Osteocyte (in vitro differentiated cells): ENCODE data around the gene PTN. TPM values are rescaled to one million over a fixed set of nuclear protein-coding genes. Genes with fewer than 3 reads are reported as not detected.

Source experiments
- DNase-seq: peaks from one replicate; pipeline ENCODE4 v3.0.0; 2021; ENCODE audit warnings: mixed read lengths; ENCODE audit not compliant: unreplicated experiment; ENCODE audit errors: extremely low spot score
- H3K27ac Mint-ChIP-seq: one replicate; pipeline ENCODE4 v1.8.0; 2021; ENCODE audit warnings: mild to moderate bottlenecking, mixed read lengths; ENCODE audit not compliant: unreplicated experiment
- H3K27me3 Mint-ChIP-seq: one replicate; pipeline ENCODE4 v1.8.0; 2021; ENCODE audit warnings: mixed read lengths; ENCODE audit not compliant: unreplicated experiment
- H3K36me3 Mint-ChIP-seq: one replicate; pipeline ENCODE4 v1.8.0; 2021; ENCODE audit warnings: mixed read lengths; ENCODE audit not compliant: unreplicated experiment
- H3K4me1 Mint-ChIP-seq: one replicate; pipeline ENCODE4 v1.8.0; 2021; ENCODE audit warnings: mixed read lengths; ENCODE audit not compliant: unreplicated experiment
- H3K4me3 Mint-ChIP-seq: one replicate; pipeline ENCODE4 v1.8.0; 2021; ENCODE audit warnings: mild to moderate bottlenecking, moderate library complexity, mixed read lengths; ENCODE audit not compliant: unreplicated experiment
- H3K9me3 Mint-ChIP-seq: one replicate; pipeline ENCODE4 v1.8.0; 2021; ENCODE audit warnings: mixed read lengths; ENCODE audit not compliant: unreplicated experiment
- total RNA-seq: library from RNA; stranded (reverse); gene quantifications from 2 replicates; pipeline ENCODE4 v1.2.1, GENCODE V29; 2021
- TF ChIP-seq, protein P1 (sequence below): fragments of 200-600 bp; sonication (generic); IDR thresholded peaks from 2 replicates; pipeline ENCODE4 v1.5.0; 2021; ENCODE audit warnings: antibody characterized with exemption, mild to moderate bottlenecking, moderate library complexity

PTN gene
- total RNA-seq, 1 donor from 2014 or later, result 77.8 TPM

DNA sequence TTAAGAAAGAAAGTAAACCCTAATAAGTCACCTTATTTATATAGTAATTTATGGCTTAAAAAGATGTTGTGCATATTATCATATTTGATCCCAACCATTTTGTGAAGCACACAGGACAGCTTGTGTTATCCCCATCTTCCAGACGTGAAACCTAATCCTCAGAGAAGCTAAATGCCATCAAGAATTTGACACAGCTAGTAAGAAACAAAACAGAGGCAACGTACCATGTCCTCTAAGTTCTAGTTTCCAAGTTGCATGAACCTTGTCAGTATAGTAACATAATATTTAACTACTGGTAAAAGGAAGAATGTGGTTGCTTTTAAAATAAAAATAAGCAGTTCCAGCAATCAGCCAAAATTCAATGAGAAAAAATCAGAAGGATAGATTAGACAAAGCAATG lies 41.5 kb downstream of the PTN start:
- H3K27ac Mint-ChIP-seq, result no peak overlapping the region
- no peaks in the 10 kb centered on the region for H3K36me3 Mint-ChIP-seq

DNA sequence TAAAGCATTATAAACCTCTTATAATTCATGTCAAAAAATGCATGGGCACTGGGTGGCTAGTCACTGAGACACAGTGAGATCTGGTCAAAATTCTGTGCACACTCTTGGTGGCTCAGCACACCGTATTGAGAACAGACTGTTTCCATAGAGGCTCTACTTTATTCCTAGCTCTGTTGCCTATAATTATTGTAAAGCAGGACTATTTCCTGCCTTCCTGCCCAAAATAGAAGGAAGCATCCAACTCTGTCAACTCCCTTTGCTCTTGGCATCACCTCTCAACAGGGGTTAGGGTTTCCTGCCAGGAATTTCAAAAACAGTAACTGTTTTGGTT lies 45.1 kb downstream of the PTN start:
- peaks cover 24% of the 10 kb centered on the region for H3K4me1 Mint-ChIP-seq
- no peak overlapping the region for H3K4me3 Mint-ChIP-seq
- H3K36me3 Mint-ChIP-seq, result no peaks in the 10 kb centered on the region
- H3K9me3 Mint-ChIP-seq, result no peaks in the 10 kb centered on the region
- TF ChIP-seq, protein P1, sequence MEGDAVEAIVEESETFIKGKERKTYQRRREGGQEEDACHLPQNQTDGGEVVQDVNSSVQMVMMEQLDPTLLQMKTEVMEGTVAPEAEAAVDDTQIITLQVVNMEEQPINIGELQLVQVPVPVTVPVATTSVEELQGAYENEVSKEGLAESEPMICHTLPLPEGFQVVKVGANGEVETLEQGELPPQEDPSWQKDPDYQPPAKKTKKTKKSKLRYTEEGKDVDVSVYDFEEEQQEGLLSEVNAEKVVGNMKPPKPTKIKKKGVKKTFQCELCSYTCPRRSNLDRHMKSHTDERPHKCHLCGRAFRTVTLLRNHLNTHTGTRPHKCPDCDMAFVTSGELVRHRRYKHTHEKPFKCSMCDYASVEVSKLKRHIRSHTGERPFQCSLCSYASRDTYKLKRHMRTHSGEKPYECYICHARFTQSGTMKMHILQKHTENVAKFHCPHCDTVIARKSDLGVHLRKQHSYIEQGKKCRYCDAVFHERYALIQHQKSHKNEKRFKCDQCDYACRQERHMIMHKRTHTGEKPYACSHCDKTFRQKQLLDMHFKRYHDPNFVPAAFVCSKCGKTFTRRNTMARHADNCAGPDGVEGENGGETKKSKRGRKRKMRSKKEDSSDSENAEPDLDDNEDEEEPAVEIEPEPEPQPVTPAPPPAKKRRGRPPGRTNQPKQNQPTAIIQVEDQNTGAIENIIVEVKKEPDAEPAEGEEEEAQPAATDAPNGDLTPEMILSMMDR, result no peak
- no peak overlapping the region for H3K27ac Mint-ChIP-seq
- H3K27me3 Mint-ChIP-seq, result no peaks in the 10 kb centered on the region
- DNase-seq, result no peak

More for the DNA sequence above, 41.5 kb downstream of the PTN start:
- Mint-ChIP-seq H3K27me3 (no peaks in the 10 kb centered on the region), H3K4me1 (peaks cover 40% of the 10 kb centered on the region), H3K4me3 (no peak overlapping the region), H3K9me3 (no peaks in the 10 kb centered on the region)
- no peak for DNase-seq
- TF ChIP-seq, protein P1, result no peak

DNA sequence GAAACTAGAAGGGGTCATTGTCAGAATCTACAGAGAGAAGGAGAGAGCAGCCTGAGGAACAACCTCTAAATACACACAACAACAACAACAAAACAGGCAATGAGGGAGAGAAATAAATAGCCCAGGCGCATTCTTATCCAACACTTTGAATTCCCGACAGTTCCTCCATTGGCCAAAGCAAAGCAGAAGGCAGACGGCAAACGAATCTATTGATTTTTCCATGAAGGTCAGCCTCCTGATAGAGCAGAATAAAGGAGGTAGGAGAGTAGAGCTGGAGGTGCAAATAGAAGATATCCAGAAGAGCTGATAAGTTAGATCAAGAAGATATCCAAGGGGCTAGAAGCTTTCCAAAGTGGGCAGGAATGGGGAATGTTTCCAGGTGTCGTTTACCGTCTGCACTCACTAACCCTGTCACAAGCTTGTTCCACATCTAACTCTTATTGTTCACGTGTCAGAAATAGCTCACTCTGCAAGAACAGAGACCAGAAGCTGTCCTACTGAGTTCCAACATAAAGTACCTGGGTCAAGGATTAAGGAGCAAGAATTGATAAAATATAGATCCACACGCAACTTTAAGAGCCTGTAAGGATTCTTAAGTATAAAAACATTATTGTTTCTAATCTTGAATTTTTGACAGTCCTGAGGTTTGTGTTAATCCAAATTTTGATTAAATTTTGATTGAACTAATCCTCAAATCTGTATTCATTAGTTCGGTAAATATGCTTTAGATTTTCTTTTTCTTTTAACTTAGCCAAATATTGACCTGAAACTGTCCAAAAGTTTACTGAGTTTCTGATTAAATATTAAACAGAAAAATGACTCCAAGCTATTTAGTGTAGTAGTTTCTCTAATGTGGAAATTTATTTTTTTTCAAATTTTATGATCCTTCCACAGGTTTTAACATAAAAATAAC lies 45.7 kb downstream of the PTN start:
- no peak for DNase-seq
- Mint-ChIP-seq H3K4me3 (no peak overlapping the region), H3K4me1 (peaks cover 24% of the 10 kb centered on the region), H3K9me3 (no peaks in the 10 kb centered on the region), H3K27me3 (no peaks in the 10 kb centered on the region), H3K27ac (no peak overlapping the region), H3K36me3 (no peaks in the 10 kb centered on the region)
- TF ChIP-seq, protein P1, result no peak

DNA sequence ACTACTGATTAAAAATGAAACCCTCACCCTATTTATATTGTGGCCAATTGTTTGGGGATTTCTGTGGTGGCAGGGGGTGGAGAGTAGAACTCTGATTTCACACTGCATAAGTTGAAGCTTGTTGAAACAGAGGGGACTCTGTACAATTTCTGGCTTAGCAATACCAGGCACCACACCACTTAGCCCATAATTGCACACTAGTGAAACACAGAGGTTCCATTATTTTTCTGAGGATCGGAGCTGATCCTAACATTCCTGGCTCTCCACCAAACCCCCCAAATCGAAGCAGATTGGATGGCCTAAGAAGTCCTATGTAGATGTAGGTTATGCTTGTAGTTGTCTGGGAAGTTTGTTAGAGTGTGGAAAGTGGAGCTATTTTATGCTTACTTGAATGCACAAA lies 47.0 kb downstream of the PTN start:
- TF ChIP-seq, protein P1, result no peak
- Mint-ChIP-seq H3K4me1 (peaks cover 19% of the 10 kb centered on the region), H3K9me3 (no peaks in the 10 kb centered on the region), H3K4me3 (no peak overlapping the region), H3K27ac (no peak overlapping the region), H3K36me3 (no peaks in the 10 kb centered on the region), H3K27me3 (no peaks in the 10 kb centered on the region)
- DNase-seq, result no peak

DNA sequence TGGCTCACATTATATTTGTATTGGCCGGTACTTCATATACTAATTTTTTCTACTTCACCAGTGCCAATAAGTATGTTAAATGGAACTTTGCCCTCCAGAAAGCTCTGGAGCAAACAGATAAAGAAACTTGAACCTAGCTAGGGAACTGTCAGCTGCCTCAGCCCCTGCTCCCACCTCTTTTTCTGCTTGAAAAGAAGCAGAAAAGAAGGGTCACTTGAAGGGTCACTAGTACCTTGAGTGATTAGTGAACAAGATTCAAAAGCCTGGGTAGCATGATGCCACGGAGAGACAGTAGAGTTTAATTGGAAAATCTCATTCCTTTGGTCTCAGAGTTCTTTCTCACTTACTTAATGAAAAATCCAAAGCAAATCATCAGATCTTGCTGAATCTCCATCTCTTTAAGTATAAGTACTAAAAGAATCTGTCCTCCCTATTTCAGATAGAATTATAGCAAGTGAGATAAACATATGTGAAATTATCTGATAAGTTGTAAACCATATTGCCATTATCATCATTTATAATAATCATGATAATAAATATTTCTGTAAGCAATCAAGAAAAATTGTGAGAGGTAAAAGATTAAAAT lies 47.7 kb downstream of the PTN start:
- Mint-ChIP-seq H3K27me3 (no peaks in the 10 kb centered on the region), H3K27ac (no peak overlapping the region), H3K4me3 (no peak overlapping the region), H3K36me3 (no peaks in the 10 kb centered on the region), H3K4me1 (peaks cover 19% of the 10 kb centered on the region), H3K9me3 (no peaks in the 10 kb centered on the region)
- no peak for DNase-seq
- TF ChIP-seq, protein P1, result no peak
